ENCODE results near the gene BCL7A. TPM values are rescaled to one million over a fixed set of nuclear protein-coding genes. Genes with fewer than 3 reads are reported as not detected.
A peak's percentile ranks its signal among the peaks of the same experiment; 100 is the strongest.

Gene BCL7A
- total and polyA plus RNA-seq, 9 of the 15 experiments (the other 6 are each of a cell fraction or from before 2014, with no cell fraction given) = 0.25 to 21.9 (median 14.9) TPM

DNA sequence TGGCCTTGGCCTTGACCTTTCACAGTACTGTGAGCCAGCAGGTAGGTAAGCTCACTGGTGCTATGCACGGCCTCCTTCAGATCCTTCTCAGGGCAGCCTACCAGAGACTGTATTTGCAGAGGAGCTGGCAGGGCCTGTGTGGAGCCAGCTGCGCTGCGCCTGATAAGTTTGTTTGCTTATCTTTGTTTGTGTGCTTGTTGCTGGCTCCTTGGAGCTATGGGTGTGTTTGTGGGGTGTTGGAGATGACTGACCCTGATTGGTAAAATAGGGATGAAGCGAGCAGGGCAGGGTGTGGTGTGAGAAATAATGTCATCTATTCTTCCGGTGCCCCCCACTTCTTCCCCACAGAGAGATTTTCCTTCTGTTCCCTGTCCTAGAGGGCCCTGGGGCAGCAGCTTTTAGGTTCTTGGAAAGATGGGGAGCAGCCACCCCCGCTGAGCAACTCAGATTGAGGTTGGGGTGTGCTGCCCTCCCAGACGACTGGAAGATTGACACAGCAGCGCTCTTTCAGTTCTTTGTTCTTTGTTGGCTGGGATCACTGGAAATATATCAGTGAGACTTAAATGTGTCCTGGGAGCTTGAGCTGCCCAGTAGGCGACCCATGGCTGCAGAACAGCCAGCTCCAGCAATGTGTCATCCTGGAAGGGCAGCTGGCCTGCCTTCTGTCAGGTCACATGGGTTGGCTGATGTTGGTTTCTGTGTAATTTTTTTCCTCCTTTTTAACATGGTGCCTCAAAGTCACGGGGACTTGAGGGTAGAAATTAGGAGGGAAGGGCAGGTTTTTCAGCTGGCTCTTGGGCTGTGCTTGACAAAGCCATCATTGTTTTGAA, 76.5 kb downstream of the BCL7A start (continued):
- TF ChIP-seq CBX5 (IDR thresholded peaks at IDR 0.05; ENCODE audit: borderline replicate concordance, low read depth) = no peak
- TF ChIP-seq NR2C2 (CRISPR knock-in tag; IDR thresholded peaks at IDR 0.05) = no peak
- peak; percentile 75 for TF ChIP-seq NR2C2 (tag; IDR thresholded peaks at IDR 0.05)
- TF ChIP-seq, protein P1, sequence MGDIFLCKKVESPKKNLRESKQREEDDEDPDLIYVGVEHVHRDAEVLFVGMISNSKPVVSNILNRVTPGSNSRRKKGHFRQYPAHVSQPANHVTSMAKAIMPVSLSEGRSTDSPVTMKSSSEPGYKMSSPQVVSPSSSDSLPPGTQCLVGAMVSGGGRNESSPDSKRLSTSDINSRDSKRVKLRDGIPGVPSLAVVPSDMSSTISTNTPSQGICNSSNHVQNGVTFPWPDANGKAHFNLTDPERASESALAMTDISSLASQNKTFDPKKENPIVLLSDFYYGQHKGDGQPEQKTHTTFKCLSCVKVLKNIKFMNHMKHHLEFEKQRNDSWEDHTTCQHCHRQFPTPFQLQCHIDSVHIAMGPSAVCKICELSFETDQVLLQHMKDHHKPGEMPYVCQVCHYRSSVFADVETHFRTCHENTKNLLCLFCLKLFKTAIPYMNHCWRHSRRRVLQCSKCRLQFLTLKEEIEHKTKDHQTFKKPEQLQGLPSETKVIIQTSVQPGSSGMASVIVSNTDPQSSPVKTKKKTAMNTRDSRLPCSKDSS (IDR thresholded peaks at IDR 0.05; ENCODE audit: low read depth, partially characterized antibody) = no peak
- TF ChIP-seq FOS (IDR thresholded peaks at IDR 0.05; ENCODE audit: extremely low read depth, insufficient read length) = no peak
- no peak for TF ChIP-seq NCOA6 (IDR thresholded peaks at IDR 0.05)
- TF ChIP-seq TCFL5 (CRISPR knock-in tag; conservative IDR thresholded peaks at IDR 0.05) = no peak
- TF ChIP-seq, protein P2, sequence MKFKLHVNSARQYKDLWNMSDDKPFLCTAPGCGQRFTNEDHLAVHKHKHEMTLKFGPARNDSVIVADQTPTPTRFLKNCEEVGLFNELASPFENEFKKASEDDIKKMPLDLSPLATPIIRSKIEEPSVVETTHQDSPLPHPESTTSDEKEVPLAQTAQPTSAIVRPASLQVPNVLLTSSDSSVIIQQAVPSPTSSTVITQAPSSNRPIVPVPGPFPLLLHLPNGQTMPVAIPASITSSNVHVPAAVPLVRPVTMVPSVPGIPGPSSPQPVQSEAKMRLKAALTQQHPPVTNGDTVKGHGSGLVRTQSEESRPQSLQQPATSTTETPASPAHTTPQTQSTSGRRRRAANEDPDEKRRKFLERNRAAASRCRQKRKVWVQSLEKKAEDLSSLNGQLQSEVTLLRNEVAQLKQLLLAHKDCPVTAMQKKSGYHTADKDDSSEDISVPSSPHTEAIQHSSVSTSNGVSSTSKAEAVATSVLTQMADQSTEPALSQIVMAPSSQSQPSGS (CRISPR knock-in tag; IDR thresholded peaks at IDR 0.05) = no peak
- TF ChIP-seq MTA1 (IDR thresholded peaks at IDR 0.05; ENCODE audit: borderline replicate concordance) = peak; percentile 84; the same call in 1 of the 2 replicates
- TF ChIP-seq, protein P3, sequence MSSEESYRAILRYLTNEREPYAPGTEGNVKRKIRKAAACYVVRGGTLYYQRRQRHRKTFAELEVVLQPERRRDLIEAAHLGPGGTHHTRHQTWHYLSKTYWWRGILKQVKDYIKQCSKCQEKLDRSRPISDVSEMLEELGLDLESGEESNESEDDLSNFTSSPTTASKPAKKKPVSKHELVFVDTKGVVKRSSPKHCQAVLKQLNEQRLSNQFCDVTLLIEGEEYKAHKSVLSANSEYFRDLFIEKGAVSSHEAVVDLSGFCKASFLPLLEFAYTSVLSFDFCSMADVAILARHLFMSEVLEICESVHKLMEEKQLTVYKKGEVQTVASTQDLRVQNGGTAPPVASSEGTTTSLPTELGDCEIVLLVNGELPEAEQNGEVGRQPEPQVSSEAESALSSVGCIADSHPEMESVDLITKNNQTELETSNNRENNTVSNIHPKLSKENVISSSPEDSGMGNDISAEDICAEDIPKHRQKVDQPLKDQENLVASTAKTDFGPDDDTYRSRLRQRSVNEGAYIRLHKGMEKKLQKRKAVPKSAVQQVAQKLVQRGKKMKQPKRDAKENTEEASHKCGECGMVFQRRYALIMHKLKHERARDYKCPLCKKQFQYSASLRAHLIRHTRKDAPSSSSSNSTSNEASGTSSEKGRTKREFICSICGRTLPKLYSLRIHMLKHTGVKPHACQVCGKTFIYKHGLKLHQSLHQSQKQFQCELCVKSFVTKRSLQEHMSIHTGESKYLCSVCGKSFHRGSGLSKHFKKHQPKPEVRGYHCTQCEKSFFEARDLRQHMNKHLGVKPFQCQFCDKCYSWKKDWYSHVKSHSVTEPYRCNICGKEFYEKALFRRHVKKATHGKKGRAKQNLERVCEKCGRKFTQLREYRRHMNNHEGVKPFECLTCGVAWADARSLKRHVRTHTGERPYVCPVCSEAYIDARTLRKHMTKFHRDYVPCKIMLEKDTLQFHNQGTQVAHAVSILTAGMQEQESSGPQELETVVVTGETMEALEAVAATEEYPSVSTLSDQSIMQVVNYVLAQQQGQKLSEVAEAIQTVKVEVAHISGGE (CRISPR knock-in tag; IDR thresholded peaks at IDR 0.05) = peak in 1 of 3 experiments; percentile 53; a peak in 1 of 6 replicates
- TF ChIP-seq, protein P4, sequence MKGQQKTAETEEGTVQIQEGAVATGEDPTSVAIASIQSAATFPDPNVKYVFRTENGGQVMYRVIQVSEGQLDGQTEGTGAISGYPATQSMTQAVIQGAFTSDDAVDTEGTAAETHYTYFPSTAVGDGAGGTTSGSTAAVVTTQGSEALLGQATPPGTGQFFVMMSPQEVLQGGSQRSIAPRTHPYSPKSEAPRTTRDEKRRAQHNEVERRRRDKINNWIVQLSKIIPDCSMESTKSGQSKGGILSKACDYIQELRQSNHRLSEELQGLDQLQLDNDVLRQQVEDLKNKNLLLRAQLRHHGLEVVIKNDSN (CRISPR knock-in tag; IDR thresholded peaks at IDR 0.05) = peak; percentile 78
- no peak for TF ChIP-seq GATAD2B (IDR thresholded peaks at IDR 0.05; ENCODE audit: borderline replicate concordance)
- TF ChIP-seq NFYB (IDR thresholded peaks at IDR 0.05; ENCODE audit: extremely low read depth, insufficient read length) = no peak
- peak; percentile 98 for TF ChIP-seq CBFA2T3 (IDR thresholded peaks at IDR 0.05)
- TF ChIP-seq, protein P5, sequence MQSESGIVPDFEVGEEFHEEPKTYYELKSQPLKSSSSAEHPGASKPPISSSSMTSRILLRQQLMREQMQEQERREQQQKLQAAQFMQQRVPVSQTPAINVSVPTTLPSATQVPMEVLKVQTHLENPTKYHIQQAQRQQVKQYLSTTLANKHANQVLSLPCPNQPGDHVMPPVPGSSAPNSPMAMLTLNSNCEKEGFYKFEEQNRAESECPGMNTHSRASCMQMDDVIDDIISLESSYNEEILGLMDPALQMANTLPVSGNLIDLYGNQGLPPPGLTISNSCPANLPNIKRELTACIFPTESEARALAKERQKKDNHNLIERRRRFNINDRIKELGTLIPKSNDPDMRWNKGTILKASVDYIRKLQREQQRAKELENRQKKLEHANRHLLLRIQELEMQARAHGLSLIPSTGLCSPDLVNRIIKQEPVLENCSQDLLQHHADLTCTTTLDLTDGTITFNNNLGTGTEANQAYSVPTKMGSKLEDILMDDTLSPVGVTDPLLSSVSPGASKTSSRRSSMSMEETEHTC (IDR thresholded peaks at IDR 0.05) = no peak
- TF ChIP-seq ZKSCAN1 (IDR thresholded peaks at IDR 0.05; ENCODE audit: low read depth, low read length) = peak; percentile 54; the same call in 1 of the 2 replicates
- TF ChIP-seq ZNF224 (CRISPR knock-in tag; IDR thresholded peaks at IDR 0.05) = no peak
- no peak for TF ChIP-seq EHMT2 (IDR thresholded peaks at IDR 0.05)
